ENCODE data around the gene CDCA3.
"Not testable (repeated sequence)": the region's sequence is repeated elsewhere in the genome, so short reads cannot be mapped to it uniquely, and the experiment has no call there.

Gene CDCA3

DNA sequence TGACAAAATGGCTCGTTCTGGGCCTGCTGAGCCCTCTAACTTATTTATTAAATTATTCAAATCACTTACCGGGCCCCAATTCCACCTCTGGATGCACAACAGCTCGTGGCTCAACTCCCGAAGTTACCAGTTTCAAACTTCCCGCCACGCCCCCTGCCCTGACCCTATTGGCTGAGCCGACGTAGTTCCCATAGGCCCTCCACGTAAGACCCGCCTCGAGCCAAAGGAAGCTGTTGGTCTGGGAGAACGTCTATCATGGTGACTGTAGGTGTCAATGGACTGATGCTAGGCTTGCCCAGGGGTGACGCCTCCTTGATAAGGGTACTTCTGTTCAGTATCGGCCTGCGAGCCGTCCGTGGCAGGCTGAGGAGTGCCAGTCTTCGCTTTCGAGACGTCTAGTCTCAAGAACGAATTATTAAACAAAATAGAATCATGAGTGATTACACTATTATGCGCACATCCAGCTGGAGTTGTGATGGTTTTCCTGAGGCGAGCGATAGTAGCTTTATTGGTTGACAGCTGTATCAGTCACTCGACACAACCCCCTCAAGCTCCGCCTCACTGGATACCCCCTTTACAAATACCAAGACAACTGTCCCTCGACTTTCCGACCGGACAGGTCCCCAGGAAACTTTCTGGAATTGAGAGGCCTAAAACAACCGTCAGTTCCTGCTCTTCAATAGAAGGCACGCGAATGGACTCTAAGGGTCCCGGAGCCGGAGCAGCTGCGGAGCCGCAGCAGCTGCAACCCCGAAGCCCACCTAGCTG, at the start of gene CDCA3:
Gene CDCA3, minus strand, starts transcription at position 134 of the 768 bp plus-strand sequence. CDS start 334 bp downstream, outside the sequence.
- peak; percentile 99 for DNase-seq

DNA sequence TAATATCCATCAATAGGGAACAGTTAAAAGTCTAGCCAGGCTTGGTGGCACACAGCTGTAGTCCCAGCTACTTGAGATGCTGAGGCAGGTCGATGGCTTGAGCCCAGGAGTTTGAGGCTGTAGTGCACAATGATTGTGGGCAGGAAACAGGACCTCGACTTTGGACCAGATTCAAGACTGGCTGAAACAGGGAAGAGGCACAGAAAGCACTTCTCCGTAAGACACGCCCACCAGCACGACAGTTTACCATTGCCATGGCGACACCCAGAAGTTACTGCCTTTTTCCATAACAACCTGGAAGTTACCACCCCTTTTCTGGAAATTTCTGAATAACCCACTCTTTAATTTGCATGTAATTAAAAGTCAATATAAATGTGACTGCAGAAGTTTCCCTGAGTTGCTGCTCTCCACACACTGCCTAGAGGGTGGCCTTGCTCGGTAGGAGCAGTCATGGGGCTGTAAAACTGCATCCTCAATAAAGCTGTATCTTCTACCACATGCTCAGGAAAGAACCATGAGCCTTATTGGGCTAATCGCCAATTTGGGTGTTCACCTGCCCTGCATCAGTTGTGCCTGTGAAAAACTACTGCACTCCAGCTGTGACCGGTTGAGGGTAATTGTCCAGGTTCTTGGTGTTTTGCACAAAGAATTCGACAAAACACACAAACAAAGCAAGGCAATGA, 48.9 kb upstream of the CDCA3 start:
- DNase-seq = no peak

DNA sequence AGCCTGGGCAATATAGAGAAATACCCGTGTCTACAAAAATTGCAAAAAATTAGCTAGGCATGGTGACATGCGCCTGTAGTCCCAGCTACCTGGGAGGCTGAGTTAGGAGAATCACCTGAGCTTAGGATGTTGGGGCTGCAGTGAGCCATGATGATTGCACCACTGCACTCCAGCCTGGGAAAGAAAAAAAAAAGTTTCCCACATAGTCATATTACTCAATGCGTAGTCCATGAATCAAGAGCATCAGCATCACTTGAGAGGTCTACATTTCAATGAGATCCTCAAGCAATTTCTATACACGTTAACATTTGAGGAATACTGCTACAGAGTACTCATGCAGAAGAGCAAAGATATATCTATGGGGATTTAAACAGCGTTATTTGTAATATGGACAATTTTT, 48.3 kb upstream of the CDCA3 start:
- no peak for DNase-seq

DNA sequence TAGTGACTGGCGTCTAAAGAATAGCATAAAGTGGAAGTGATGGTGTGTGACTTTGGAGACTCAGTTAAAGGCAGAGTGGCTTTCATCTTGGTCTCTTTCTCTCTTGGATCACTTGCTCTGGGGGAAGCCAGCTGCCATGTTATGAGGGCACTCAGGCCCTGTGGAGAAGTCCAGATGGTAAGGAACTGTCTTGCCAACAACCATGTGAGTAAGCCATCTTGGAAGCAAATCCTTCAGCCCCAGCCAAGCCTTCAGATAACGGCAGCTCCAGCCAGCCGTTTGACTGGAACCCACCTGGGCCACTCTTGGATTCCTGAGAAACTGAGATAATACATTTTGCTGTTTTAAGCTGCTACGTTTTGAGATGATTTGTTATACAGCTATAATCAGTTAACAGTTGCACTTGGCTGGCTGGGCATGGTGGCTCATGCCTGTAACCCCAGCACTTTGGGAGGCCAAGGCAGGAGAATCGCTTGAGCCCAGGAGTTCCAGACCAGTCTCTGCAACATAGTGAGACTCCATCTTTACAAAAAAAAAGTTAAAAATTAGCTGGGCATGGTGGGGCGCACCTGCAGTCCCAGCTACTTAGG, 45.9 kb upstream of the CDCA3 start:
- DNase-seq = no peak

DNA sequence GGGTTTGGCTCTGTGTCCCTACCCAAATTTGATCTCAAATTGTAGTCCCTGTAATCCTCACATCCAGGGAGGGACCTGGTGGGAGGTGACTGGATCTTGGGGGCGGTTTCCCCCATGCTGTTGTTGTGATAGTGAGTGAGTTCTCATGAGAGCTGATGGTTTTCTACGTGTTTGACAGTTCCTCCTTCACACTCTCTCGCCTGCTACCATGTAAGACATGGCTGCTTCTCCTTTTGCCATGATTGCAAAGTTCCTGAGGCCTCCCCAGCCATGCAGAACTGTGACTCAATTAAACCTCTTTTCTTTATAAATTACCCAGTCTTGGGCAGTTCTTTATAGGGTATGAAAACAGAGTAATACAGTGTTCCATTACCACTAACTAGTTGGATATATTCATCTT, 43.2 kb upstream of the CDCA3 start:
- no peak for DNase-seq

DNA sequence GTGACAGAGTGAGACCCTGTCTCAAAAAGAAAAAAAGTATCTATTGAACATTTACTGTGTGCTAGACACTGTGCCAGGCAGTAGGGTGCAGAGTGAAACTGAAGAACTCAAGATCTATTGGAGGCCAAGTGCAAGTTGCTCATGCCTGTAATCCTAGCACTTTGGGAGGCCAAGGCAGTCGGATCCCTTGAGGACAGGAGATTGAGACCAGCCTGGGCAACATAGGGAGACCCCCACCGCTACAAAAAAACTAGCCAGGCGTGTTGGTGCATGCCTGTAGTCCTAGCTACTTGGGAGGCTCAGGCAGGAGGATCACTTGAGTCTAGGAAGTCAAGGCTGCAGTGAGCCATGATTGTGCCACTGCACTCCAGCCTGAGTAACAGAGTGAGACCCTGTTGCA, 41.6 kb upstream of the CDCA3 start:
- not testable (repeated sequence) for DNase-seq

DNA sequence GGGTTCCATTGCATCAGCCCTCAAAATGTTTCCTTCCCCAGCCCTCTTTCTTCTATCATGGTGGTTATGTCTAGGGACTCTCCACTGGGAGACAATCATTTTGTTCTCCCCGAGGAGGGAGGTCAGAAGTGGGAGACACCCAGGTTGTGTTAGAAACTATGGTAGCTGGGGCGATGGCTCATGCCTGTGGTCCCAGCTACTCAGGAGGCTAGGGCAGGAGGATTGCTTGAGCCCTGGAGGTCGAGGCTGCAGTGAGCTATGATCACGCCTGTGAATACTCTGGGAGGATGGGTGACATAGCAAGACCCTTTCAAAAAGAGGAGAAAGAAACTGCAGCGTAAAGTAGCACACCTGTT, 40.5 kb upstream of the CDCA3 start:
- no peak for DNase-seq

DNA sequence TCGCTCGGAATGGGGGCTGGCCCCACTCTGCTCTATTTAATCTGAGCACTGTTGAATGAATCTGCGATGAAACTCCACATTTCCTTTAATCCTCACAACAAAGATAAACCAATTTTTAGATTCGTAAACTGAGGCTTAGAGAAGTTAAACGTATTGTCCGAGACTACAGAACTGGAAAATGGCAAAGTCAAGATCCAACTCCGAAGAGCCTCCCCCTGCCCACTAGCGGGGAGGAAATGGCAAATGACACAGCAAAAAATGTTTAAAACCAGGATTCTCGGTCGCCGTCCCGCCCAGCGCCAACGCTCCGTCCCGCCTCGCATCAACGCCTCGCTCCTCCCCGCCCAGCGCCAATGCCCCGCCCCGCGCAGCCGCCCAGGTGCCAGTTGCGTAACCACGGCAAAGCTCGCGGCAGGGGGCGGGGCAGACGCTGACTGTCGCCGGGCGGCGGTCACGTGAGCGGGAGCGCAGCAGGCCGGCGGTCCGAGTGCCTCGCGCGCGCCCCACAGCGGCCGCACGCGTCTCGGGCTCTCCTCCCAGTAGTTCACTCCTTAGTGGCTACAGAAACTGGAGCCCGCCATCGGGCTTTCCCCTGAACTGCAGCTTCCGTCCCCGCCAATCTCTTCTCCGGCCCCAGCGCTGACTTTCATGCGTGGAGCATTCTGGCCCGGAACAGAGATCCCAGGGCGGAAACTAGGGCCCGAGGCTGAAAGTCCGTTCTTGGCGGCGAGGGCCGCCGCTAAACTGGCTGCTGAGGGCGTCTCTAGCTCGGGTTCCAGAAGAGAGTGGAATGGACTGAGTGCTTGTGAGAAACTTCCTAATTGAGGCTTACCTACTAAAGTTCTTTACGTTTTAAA, 39.9 kb upstream of the CDCA3 start:
- peak; percentile 97 for DNase-seq

DNA sequence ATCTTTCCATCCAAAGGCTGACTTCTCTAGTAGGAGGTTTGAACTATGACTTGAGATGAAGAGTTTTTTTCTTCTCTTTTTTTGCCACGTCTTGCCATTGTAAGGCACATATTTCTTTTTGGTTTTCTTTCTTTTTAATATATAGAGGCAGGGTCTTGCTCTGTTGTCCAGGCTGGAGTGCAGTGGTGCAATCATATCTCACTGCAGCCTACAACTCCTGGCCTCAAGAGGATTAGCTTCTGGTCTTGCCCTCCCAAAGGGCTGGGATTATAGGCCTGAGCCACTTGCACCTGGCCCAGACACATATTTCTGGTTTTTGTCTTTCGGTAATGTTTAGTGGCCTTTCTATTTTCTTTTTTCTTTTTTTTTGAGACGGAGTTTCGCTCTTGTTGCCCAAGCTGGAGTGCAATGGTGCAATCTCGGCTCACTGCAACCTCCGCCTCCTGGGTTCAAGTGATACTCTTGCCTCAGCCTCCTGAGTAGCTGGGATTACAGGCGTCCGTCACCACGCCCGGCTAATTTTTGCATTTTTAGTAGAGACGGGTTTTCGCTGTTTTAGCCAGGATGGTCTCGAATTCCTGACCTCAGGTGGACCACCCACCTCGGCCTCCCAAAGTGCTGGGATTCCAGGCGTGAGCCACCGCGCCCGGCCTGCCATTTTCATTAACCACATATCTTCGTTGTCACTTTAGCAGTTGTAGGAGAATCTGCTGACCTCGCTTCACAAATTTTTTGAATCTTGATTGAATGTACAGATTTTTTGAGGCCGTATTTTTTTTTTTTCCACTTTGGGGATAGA, 38.9 kb upstream of the CDCA3 start:
- DNase-seq = not testable (repeated sequence)

DNA sequence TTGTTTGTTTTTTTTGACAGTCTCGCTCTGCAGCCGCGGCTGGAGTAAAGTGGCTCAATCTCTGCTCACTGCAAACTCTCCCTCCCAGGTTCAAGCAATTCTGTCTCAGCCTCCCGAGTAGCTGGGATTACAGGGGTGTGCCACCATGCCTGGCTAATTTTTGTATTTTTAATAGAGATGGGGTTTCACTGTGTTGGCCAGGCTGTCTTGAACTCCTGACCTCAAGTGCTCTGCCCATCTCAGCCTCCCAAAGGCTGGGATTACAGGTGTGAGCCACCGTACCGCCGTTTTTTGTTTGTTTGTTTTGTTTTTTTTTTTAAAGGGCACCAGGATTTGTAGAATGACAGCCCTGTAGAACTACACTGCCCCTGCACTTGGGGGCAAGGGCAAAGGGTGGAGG, 37.7 kb upstream of the CDCA3 start:
- not testable (repeated sequence) for DNase-seq

DNA sequence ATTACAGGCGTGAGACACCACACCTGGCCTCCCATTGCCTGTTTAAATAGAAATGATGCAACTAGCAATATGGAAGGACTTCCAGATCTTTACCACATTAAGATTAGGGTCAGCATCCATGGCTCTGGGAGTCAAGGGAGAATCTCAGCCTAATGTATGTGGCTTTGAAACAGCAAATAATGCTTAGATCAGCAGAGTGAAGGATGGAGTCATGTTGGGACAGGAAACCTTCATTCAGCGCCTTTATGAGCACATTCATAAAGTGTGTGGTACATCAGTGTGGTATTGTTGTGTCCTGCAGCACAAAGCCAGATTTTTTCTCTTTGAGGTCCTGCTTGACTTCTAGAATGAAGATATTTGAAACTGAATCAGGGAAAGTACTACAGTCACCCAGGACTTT, 37.3 kb upstream of the CDCA3 start:
- DNase-seq = no peak

DNA sequence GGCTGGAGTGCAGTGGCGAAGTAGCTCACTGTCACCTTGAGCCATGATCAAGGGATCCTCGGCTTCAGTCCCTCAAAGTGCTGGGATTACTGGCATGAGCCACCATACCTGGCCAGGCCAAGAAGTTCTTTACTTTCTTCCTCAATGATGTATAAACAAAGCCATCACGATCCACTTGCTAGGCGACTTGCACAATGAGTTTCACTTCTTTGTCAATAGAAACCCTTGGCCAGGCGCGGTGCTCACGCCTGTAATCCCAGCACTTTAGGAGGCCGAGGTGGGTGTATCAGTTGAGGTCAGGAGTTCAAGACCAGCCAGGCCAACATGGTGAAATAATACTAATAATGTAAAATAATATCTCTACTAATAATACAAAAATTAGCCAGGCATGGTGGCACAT, 36.4 kb upstream of the CDCA3 start:
- DNase-seq = no peak

DNA sequence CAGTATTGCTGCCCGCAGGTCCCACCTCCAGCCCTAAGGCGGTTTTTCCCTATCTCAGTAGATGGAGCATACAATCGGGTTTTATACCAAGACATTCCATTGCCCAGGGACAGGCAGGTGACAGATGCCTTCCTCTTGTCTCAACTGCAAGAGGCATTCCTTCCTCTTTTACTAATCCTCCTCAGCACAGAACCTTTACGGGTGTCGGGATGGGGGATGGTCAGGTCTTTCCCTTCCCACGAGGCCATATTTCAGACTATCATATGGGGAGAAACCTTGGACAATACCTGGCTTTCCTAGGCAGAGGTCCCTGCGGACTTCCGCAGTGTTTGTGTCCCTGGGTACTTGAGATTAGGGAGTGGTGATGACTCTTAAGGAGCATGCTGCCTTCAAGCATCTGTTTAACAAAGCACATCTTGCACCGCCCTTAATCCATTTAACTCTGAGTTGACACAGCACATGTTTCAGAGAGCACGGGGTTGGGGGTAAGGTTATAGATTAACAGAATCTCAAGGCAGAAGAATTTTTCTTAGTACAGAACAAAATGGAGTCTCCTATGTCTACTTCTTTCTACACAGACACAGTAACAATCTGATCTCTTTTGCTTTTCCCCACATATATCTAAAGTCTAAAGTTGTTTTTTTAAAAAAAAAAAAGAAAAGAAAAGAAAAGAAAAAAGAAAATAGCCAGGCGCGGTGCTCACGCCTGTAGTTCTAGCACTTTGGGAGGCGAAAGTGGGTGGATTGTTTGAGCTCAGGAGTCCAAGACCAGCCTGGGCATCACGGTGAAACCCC, 35.3 kb upstream of the CDCA3 start:
- not testable (repeated sequence) for DNase-seq

DNA sequence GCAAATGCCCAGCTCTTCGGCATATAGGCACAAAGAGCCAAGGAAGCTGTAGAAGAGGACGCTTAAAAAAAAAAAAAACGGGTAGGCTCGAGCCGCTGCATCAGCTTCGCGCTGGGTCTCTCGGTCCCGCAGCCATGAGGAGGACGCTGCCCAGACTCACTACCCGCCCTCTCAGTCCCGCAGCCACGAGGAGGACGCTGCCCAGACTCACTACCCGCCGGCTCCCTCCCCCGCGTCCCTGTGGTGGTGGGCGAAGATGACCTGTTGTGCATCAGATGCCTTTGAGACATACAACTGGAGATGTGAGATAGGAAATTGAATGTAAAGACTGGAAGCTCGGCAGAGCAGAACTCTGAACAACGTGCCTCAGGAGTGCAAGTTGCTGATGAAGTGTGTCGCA, 33.5 kb upstream of the CDCA3 start:
- no peak for DNase-seq

DNA sequence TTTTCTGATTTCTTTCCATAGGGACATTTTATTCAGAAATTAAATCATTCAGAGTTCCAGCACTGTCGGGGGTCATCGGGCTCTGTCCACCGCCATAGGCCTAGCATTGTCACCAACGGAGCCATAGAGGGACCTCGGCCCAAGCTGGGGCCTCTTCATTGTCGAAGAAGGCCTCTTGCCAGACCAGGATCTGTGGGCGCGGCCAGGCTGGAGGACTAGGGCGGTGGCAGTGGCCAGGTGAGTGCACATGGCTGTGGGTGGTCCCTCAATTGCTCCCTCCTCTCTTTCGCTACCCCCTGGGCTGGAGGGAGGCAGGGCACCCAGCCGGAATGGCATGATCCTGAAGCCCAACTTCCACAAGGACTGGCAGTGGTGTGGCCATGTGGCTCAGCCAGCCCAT, 32.6 kb upstream of the CDCA3 start:
- no peak for DNase-seq

DNA sequence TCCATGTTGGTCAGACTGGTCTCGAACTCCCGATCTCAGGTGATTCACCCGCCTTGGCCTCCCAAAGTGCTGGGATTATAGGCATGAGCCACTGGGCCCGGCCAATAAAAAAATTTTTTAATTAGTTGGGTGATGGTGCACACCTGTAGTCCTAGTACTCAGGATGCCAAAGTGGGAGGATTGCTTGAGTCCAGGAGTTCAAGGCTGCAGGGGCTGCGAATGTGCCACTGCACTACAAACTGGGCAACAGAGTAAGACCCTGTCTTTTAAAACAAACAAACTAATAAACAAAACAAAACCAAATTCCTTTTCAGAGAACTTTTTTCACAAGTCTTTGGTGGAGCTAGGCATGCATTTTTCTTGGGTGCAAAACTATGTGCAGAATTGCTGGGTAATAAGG, 32.2 kb upstream of the CDCA3 start:
- DNase-seq = no peak

DNA sequence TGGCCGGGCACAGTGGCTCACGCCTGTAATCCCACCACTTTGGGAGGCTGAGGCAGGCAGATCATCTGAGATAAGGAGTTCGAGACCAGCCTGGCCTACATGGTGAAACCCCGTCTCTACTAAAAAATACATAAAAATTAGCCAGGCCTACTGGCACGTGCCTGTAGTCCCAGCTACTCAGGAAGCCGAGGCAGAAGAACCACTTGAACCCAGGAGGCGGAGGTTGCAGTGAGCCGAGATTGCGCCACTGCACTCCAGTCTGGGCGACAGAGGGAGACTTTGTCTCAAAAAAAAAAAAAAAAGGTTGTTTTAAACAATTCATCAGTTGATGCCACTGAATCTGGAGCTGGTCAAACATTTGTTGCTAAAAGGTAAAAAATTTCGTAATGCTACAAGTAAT, 28.7 kb upstream of the CDCA3 start:
- not testable (repeated sequence) for DNase-seq

DNA sequence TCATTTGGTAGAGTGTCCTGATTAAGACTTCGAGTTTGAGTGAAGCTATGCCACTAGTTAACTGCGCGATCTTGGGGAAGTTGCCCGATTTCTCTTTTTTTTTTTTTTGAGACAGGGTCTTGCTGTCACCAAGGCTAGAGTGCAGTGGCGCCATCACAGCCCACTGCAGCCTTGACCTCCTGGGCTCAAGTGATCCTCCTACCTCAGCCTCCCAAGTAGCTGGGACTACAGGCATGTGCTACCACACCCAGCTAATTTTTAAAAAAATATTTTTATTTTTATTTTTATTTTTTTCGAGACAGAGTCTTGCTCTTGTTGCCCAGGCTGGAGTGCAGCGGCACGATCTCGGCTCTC, 22.9 kb upstream of the CDCA3 start:
- DNase-seq = not testable (repeated sequence)

DNA sequence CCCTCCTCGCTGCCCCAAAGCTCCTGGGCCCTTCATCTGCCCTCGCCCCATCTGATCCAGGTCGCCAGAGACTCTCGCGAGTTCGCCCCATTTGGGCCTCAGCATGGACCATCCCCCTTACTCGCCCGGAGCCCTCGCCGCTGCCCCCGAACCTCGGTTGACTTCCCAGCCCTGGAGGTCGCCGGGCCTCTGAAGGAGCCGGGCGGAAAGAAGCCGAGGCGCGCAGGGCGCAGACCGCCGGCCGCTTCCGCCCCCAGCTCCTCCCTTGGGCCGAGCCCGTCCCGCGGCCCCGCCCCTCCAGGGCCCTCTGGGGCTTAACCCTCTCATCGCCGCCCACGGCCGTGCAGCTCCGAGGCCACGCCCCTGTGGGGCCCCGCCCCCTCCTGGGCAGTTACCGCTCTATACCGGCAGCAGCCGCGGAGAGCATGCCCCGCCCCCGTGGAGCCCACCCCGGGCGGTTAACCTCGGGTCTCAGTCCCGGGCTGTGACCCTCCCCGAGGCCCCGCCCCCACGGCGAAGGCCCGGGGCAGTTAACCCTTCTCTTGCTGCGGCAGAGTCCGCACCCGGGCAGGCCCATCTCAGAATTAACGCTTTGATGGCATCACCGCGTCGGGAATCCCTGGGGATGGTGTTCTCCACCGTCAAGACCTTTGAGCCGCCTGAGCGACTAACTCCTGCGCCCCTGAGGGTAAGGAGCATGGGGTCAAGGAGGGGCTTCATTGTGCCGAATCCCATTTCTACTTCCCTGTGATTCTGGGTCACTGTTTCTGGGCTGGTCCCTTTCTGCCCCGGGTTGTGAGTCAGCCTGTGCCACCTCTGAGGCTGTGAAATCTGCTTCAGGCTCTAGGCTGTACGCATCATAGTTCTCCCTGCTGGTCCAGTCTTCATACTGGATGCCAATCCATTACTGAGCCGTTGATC, 22.3 kb upstream of the CDCA3 start, which contains the start of gene SPSB2:
Gene SPSB2, minus strand, starts transcription at position 210 of the 921 bp plus-strand sequence. CDS start 402 bp downstream, outside the sequence.
- DNase-seq = peak; percentile 94

All from fibroblast of skin of right biceps (primary cell).